IPS-20b (cell line): ENCODE measurements around the gene CALD1.

Experiments
- H3K27ac ChIP-seq: one replicate; pipeline ENCODE4 v1.5.1; 2013; ENCODE audit warnings: low read length
- H3K27me3 ChIP-seq: 2 replicates; pipeline ENCODE4 v1.6.1; 2013; ENCODE audit warnings: mild to moderate bottlenecking, low read length, inconsistent platforms; ENCODE audit not compliant: insufficient read depth
- H3K36me3 ChIP-seq: 2 replicates; pipeline ENCODE4 v1.6.1; 2013; ENCODE audit warnings: low read depth, mild to moderate bottlenecking, inconsistent platforms, low read length, moderate library complexity; ENCODE audit not compliant: insufficient read depth
- H3K4me1 ChIP-seq: 2 replicates; pipeline ENCODE4 v1.6.1; 2013; ENCODE audit warnings: mild to moderate bottlenecking, control low read depth, inconsistent platforms, low read length, moderate library complexity; ENCODE audit not compliant: insufficient read depth
- H3K4me3 ChIP-seq: 2 replicates; pipeline ENCODE4 v1.5.1; 2013; ENCODE audit warnings: mild to moderate bottlenecking, low read length, inconsistent platforms
- H3K9ac ChIP-seq: 2 replicates; pipeline ENCODE4 v1.6.1; 2013; ENCODE audit warnings: low read depth, mild to moderate bottlenecking, inconsistent platforms, low read length, moderate library complexity
- H3K9me3 ChIP-seq: 2 replicates; pipeline ENCODE4 v1.6.1; 2013; ENCODE audit warnings: mild to moderate bottlenecking, low read depth, low read length, inconsistent platforms; ENCODE audit not compliant: insufficient read depth

Gene CALD1

DNA sequence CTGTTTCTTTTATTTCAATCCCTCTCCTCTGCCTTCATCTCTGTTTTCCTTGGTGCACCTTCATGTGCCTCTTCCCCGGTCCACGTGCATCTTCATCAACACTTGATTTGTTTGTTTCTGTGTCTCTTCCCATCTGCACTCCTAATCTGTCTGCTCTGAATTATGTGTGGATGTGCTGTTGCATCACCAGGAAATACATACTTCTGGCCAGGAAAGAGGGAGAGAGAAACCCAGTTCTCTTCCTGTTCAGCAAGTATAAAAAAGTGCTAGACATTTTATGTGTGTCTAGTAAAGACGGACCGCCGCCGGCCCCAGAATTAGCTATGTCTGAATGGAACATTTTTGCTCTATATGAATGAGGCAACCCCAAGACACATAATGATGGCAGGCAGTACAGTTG lies 93.8 kb downstream of the CALD1 start:
- Histone ChIP-seq H3K4me3 (no peak overlapping the region), H3K36me3 (peaks cover 12% of the 10 kb centered on the region), H3K4me1 (peaks cover 4% of the 10 kb centered on the region; the same call in 1 of the 2 replicates), H3K27ac (no peak overlapping the region), H3K9me3 (no peaks in the 10 kb centered on the region), H3K9ac (no peak overlapping the region), H3K27me3 (no peaks in the 10 kb centered on the region)

- H3K4me1 ChIP-seq, result peaks cover 4% of the 10 kb centered on the region; the same call in 1 of the 2 replicates
- H3K9me3 ChIP-seq, result no peaks in the 10 kb centered on the region
- H3K27me3 ChIP-seq, result no peaks in the 10 kb centered on the region
- peaks cover under 1% of the 10 kb centered on the region; the same call in 1 of the 2 replicates for H3K36me3 ChIP-seq
- no peak overlapping the region for H3K9ac ChIP-seq
- H3K4me3 ChIP-seq, result no peak overlapping the region
- no peak overlapping the region for H3K27ac ChIP-seq
These were observed 95.0 kb downstream of the CALD1 start for GRCh38 chr7:134874407-134874806.

DNA sequence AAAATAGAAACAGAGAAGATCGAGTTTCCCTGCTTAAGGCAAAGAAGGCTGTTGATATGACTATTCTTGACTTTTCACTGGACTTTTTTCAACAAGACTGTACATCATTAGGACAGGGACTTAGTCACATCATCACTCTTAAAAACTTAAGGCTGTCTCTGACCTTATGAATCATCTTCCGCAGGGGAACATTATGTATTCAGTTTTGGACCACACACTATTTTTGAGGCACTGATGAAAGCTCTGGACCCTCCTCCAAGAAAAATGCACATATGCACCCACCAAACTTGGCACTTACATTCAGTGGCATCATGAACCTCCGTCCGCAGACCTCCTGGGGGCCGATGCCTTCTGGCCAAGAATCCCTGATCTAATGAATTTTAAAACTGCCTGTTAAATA lies 96.4 kb downstream of the CALD1 start:
- H3K4me3 ChIP-seq, result no peak overlapping the region
- no peak overlapping the region for H3K27ac ChIP-seq
- no peaks in the 10 kb centered on the region for H3K36me3 ChIP-seq
- no peaks in the 10 kb centered on the region for H3K27me3 ChIP-seq
- no peak overlapping the region for H3K9ac ChIP-seq
- no peaks in the 10 kb centered on the region for H3K9me3 ChIP-seq
- peaks cover 4% of the 10 kb centered on the region; the same call in 1 of the 2 replicates for H3K4me1 ChIP-seq

- Histone ChIP-seq H3K9me3 (no peaks in the 10 kb centered on the region), H3K27ac (no peak overlapping the region), H3K4me1 (no peaks in the 10 kb centered on the region; the same call in 1 of the 2 replicates)
These were observed 99.4 kb downstream of the CALD1 start for GRCh38 chr7:134878746-134879357.

DNA sequence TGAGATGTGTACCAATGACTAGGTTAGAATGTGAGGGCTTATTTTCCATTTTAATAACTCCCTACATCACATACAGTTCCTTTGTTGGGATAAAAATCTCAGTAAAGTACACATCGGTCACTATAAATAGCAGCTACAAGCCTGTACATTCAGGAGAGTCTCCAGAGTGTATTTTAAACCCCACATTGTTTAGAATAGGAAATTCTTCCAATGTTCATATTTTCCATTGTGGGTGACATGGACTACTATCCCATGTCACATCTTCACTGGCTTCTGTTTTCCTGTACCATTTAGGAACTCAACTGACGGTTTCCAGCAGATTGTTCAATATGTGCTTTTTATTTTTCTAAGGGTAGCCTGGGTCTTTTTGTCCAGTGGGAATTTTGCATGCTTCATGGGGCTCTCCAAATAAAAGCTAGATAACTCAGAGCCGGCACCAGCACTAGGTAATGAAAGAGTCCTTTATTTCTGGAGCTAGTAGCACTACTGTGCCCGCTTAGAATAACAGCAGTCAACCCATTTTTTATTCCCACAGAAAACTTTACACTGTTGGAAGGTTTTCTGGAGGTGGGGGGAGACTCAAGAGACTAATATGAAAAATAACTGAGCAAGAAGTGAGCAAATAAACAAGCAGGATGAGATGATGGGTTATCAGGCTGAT lies 100.5 kb downstream of the CALD1 start:
- Histone ChIP-seq H3K4me3 (no peak overlapping the region), H3K27ac (no peak overlapping the region), H3K36me3 (no peaks in the 10 kb centered on the region), H3K9me3 (no peaks in the 10 kb centered on the region), H3K4me1 (no peaks in the 10 kb centered on the region; the same call in 1 of the 2 replicates), H3K9ac (no peak overlapping the region), H3K27me3 (no peaks in the 10 kb centered on the region)

More at GRCh38 chr7:134878746-134879357, 99.4 kb downstream of the CALD1 start:
- no peak overlapping the region for H3K9ac ChIP-seq
- no peak overlapping the region for H3K4me3 ChIP-seq
- H3K27me3 ChIP-seq, result no peaks in the 10 kb centered on the region
- H3K36me3 ChIP-seq, result no peaks in the 10 kb centered on the region

- no peak overlapping the region for H3K27ac ChIP-seq
These were observed 103.0 kb downstream of the CALD1 start for GRCh38 chr7:134882481-134882880.

DNA sequence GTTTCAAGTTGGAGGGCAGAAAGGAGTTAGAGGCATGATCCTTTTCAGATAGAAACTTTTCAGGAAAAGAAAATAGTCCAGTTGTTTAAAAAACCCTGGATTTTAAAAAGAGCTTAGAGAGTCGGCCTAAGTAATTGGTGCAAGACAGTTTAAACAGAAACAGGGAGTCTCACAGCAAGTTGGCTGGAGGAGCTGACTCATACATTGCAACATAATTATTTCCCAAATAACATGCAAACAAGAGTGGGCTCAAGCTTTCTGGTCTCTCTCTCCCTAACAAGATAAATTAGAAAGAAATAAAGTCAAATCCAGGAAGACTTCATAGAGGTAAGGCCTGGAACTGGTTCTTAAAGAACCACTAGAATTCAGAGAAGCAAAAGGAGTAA lies 106.5 kb downstream of the CALD1 start:
- H3K4me1 ChIP-seq, result peaks cover 9% of the 10 kb centered on the region; the same call in 1 of the 2 replicates
- H3K27me3 ChIP-seq, result no peaks in the 10 kb centered on the region
- H3K36me3 ChIP-seq, result no peaks in the 10 kb centered on the region
- no peak overlapping the region for H3K4me3 ChIP-seq
- H3K9ac ChIP-seq, result no peak overlapping the region
- H3K9me3 ChIP-seq, result no peaks in the 10 kb centered on the region
- H3K27ac ChIP-seq, result no peak overlapping the region

More at GRCh38 chr7:134882481-134882880, 103.0 kb downstream of the CALD1 start:
- H3K4me3 ChIP-seq, result no peak overlapping the region
- no peaks in the 10 kb centered on the region; the same call in 1 of the 2 replicates for H3K4me1 ChIP-seq
- no peaks in the 10 kb centered on the region for H3K9me3 ChIP-seq
- no peaks in the 10 kb centered on the region for H3K27me3 ChIP-seq
- H3K36me3 ChIP-seq, result no peaks in the 10 kb centered on the region
- no peak overlapping the region for H3K9ac ChIP-seq

DNA sequence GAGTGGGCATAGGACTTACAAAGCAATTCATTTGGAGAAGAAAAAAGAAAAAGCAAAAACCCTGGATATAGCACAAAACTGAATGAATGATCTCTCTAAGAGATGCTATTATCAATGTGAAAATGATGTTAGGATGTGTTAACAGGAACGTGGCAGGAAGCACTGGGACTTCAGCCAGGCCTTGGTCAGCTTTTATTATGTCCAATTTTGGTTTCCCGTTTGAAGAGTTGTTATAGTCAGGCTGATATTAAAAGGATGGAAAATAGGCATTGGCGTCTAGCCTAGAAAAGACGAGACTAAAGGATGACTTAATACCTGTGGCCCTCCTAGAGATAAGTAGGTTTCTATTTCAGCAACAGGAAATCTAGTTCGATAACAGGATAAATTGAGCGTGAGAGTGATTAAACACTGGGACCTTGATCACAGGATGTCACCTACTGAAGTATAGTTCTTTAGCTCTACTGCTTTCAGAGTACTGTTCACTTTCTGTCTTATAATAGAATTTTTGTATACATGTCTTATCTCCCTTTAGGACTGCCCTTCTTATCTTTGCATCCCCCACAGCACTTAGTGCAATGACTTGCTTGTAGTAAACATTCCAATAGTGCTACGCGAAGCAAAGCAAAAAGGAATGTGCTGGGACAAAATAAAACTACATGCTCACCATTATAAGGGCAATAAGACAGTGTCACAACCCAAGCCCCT lies 107.1 kb downstream of the CALD1 start:
- no peak overlapping the region for H3K27ac ChIP-seq
- no peak overlapping the region for H3K9ac ChIP-seq
- peaks cover 9% of the 10 kb centered on the region; the same call in 1 of the 2 replicates for H3K4me1 ChIP-seq
- H3K4me3 ChIP-seq, result no peak overlapping the region
- no peaks in the 10 kb centered on the region for H3K36me3 ChIP-seq
- H3K9me3 ChIP-seq, result no peaks in the 10 kb centered on the region
- H3K27me3 ChIP-seq, result no peaks in the 10 kb centered on the region

- Histone ChIP-seq H3K9ac (no peak overlapping the region), H3K27me3 (no peaks in the 10 kb centered on the region), H3K4me3 (no peak overlapping the region), H3K36me3 (no peaks in the 10 kb centered on the region), H3K4me1 (peaks cover 9% of the 10 kb centered on the region), H3K9me3 (no peaks in the 10 kb centered on the region), H3K27ac (no peak overlapping the region)
These were observed 108.1 kb downstream of the CALD1 start for GRCh38 chr7:134887523-134887922.

DNA sequence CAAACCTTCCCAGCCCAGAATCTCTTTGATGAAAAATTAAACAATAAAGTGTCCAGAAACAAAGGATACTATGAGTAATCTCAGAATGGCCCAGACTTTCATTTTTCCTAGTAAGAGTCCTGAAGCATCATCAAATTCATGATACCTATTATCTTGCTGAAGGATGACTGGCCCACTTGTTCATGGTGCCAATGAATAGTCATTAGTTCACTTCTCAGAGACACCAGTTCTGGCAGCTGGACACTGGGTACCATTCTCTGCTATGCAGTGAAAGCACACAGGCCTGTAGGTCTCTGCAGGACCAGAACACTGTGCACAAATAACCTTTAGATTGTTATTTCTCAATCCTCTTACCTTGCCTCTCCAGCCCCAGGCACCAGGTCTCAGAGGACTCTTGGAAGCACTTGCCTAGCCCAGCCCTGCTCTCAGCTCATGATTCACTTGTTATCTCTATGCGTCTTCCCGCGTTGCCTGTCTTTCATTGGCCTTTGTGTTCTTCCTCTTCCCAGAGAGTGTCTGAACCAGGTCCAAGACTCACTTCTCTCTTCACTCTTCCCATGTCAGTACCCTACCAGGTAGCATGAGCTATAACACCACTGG lies 108.8 kb downstream of the CALD1 start:
- H3K36me3 ChIP-seq, result no peaks in the 10 kb centered on the region
- H3K4me3 ChIP-seq, result no peak overlapping the region
- no peaks in the 10 kb centered on the region for H3K9me3 ChIP-seq
- H3K4me1 ChIP-seq, result peaks cover 16% of the 10 kb centered on the region
- no peaks in the 10 kb centered on the region for H3K27me3 ChIP-seq
- no peak overlapping the region for H3K27ac ChIP-seq
- no peak overlapping the region for H3K9ac ChIP-seq
